Measurements from ENCODE around the gene YIPF2.

DNA sequence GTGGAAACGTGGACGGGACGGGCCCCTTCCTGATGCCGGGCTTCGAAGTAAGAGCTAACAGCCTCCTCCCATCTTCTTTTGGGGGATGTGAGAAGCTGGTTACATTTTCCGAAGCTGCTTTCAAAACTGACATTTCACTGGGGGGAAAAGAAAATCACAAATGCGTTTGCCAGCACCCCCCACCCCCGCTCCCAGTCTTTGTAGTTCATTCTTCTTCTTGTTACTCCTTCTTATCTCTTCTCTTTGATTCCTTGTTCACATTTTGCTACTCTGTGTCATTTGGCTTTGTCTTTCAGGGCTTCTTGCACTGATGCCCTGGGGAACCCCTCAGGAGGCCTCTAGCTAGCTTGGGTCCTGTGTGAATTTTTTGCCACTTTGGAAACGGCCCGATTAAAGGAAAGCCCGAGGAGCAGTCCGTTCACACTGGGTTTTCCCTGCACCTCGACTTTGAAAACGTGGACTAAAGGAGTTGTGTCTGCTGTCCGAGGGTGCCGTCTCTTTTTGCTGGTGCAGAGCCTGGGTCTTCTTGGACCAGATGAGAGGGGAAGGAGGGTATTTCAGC lies 55.8 kb downstream of the YIPF2 start:
- TF ChIP-seq, protein P1, sequence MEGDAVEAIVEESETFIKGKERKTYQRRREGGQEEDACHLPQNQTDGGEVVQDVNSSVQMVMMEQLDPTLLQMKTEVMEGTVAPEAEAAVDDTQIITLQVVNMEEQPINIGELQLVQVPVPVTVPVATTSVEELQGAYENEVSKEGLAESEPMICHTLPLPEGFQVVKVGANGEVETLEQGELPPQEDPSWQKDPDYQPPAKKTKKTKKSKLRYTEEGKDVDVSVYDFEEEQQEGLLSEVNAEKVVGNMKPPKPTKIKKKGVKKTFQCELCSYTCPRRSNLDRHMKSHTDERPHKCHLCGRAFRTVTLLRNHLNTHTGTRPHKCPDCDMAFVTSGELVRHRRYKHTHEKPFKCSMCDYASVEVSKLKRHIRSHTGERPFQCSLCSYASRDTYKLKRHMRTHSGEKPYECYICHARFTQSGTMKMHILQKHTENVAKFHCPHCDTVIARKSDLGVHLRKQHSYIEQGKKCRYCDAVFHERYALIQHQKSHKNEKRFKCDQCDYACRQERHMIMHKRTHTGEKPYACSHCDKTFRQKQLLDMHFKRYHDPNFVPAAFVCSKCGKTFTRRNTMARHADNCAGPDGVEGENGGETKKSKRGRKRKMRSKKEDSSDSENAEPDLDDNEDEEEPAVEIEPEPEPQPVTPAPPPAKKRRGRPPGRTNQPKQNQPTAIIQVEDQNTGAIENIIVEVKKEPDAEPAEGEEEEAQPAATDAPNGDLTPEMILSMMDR (IDR thresholded peaks at IDR 0.05; ENCODE audit: borderline replicate concordance, extremely low read depth, low read length, poor library complexity, severe bottlenecking) = no peak
- TF ChIP-seq EZH2 (IDR thresholded peaks at IDR 0.05; ENCODE audit: borderline replicate concordance, low read depth, low read length, severe bottlenecking) = no peak
